Mesenteric fat pad (tissue), 1 donor: ENCODE measurements around the gene NATD1. TPM values are rescaled to one million over a fixed set of nuclear protein-coding genes. Genes with fewer than 3 reads are reported as not detected.
"Not testable (repeated sequence)": the region's sequence is repeated elsewhere in the genome, so short reads cannot be mapped to it uniquely, and the experiment has no call there.

Experiments used
- DNase-seq: peaks from one replicate; pipeline ENCODE4 v3.0.0-alpha.2; 2020; ENCODE audit warnings: low spot score
- total RNA-seq: library from RNA; stranded (reverse); fragmentation: NEBNext Ultra II Directional; extraction: Animal tissue kit (Norgen Biotek cat#: 25700); gene quantifications from one replicate; pipeline ENCODE4 v1.2.1, GENCODE V29; 2021
- donor health status: DM: yes; HTN: yes; CAD: no.

NATD1 gene
- total RNA-seq, 1 donor from 2014 or later: 17.4 TPM

DNA sequence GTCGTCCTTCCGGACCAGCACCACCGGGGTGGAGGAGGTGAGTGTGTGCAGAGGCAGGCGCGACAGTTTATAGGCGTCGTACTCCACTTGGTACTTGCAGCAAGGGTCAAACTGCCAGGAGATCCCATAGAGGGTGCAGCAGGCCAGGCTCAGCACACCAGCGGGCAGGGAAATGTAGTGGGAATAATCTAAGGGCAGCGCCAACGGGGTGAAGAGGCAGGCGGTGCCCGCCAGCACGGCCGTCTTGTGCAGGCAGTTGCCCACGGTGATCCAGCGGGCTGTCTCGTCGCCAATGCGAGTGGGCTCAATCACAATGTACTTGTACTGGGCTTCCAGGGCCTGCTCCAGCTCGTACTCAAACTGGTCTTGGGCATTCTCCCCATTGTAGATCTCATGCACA, 54.8 kb downstream of the NATD1 start:
- DNase-seq: no peak

DNA sequence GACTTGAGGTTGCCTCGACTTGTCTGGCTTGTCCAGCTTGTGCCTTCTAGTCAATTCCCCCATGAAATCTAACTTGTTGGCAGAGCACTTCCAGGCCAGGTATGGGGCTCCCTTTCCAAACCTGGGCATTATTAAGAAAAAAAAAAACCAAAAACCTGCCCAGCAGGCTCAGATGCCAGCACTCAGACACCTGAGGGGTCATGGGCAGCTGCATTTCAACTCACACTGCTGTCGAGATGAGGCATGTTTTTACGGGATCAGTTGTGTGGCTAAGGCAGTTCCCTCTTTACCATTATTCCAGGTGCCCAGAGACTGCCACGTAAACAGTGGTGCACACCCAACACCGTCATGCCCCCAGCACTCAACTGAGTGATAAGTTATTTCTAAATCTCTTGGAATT, 57.1 kb downstream of the NATD1 start:
- no peak for DNase-seq

DNA sequence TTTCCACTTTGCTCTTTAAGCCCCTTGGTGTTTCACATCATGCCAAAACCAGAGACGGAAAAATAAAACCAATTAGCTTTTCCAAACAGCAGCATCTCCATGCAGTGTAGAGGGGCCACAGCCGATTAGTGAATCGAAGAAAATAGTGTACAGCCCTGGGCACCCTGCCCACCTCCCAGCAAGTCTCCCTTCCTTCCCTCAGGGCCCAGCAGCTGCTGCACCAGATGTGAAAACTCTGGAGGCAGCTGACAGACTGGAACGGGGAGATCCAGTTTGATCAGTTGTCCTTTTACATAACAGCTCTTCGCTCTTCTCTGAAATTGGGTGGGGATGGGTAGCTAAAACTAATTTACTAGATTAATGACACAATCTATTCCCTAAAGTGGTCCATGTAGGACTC, 58.5 kb downstream of the NATD1 start:
- no peak for DNase-seq

DNA sequence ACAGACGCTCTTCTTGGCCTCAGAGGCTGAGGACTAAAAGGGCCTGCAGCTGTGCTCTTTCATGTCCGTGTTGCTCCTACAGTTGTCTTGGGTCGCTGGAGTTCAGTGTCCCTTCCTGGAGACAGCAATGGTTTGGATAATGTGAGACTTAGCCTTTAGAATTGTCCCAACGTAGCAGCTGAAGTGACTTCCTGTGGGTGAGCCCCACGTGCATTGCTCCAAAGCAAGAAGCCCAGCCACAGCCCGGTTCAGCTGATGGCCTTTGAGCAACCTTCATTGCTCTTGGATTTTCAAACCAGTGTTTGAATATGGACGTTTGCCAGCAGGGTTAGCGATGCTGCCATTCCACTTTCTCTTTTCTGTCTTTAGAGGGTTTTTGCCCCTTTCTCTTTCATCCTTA, 59.0 kb downstream of the NATD1 start:
- no peak for DNase-seq

DNA sequence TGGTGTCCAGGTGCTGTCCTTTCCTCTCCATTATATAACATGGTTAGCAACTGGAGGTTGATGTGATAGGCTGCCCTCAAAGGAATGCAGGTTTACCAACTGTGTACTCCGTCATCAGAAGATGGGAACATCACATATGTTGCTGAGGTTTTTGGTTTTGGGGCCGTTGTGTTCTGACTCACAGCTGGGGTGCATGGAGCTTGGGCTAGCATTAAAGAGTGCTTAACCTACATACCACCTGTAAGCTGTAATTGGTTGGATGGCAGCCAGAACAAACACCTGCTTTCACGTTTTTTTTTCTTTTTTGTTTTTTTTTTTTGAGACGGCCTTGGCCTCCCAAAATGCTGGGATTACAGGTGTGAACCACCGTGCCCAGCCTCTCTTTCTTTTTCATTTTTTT, 60.2 kb downstream of the NATD1 start:
- DNase-seq: no peak

DNA sequence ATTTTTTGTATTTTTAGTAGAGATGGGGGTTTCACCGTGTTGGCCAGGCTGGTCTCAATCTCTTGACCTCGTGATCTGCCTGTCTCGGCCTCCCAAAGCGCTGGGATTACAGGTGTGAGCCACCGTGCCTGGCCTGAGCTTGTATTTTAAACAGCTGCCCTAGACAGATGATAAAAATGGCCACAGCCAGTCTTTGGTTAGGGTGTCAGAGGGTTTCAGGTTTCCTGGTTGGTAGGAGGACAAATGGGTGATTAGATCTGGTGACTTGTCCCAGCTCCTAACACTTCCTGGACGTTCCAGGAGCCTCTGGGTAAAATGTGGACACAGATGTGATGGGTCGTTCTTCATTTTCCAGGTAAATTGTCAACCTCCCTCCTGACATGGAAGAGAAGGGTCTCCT, 60.8 kb downstream of the NATD1 start:
- not testable (repeated sequence) for DNase-seq

DNA sequence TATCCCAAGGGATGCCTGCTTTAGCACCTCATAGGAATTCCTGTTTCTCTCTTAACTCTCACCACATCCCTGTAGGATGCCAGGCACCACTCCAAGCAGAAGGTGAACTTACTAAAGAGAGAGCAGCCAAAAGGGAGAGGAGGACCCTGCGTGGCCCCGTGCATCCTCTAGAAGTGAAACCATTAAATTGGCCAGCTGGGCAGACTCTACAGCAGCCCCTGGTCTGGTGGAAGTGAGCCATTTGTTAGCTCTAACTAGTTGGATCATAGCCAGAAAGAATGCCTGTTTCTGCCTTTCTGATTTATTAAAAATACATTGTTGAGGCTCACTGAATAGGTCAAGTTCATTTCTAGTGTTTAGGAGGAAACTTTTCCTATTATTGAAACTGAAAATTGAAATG, 61.5 kb downstream of the NATD1 start:
- no peak for DNase-seq

DNA sequence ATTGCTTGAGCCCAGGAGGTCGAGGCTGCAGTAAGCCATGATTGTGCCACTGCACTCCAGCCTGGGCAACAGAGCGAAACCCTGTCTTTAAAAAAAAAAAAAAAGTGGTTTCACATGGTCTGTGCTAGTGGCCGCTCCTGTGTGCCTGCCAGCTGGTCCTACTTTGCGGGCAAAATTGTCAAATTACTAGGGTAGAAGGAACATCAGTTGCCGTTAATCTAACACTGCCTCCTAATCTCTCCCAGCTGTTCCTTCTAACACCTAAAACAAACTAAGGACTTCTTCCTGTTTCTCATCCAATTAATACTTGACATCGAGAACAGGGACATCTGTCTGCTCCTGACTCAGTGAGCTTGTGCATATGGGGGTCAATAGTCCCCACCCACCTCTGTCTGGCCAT, 63.1 kb downstream of the NATD1 start:
- no peak for DNase-seq

DNA sequence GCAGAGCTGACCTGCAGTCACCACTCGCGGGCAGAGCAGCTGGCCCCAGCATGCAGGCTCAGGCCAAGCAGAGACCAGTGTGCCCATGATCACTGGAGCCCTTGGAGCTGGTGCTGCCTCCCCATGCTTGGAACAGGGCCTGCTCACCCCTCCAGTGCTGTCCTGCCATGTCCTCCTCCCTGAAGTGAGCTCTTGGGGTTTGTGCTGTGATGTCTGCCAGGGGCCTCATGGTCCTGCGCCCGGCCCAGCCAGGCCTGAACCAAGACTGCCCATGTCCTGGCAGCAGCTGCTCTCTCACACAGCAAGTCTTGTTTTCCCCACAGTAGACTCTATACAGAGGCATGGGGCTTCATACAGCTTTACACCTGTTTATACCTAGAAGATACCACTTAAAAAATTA, 63.8 kb downstream of the NATD1 start:
- no peak for DNase-seq

Other genes with a start within 250 kb of the NATD1 start
- gene USP22, start 210.4 kb downstream of the NATD1 start, total RNA-seq: 148 TPM
- 34.4 TPM for gene DHRS7B, start 126.4 kb downstream of the NATD1 start, total RNA-seq
- 37.9 TPM for gene TMEM11, start 39.2 kb downstream of the NATD1 start, total RNA-seq
- gene MAP2K3, start 31.3 kb upstream of the NATD1 start, total RNA-seq: 103 TPM
- gene KCNJ12, start 122.9 kb upstream of the NATD1 start, total RNA-seq: 2.5 TPM